ENCODE results near the gene UVRAG. TPM values are rescaled to one million over a fixed set of nuclear protein-coding genes. Genes with fewer than 3 reads are reported as not detected.

Gene UVRAG
- total RNA-seq, 3 donors from 2014 or later (not counting 1 experiment from before 2014, with no cell fraction given) = 39.9 to 52.5 (median 41.4) TPM

DNA sequence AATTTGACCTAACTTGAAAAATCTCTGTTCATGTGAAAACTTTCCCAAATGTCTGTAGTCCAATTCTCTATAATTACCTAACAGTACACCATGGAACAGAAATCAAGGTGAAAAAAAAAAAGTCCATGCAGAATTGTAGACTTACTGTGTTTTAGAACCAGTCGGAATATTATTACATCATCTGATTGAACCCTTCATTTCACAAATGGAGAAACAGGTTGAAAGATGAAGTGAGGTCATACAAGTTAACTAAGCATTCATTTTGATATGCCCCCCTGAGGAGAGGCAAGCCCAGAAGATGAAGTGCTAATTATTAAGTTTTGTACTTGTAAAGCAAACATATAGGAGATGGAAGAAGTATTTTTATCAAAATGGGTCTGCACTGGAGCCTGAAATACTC lies 211.9 kb downstream of the UVRAG start:
- no peak overlapping the region for H3K27ac Mint-ChIP-seq
- Histone ChIP-seq H3K9me3 (ENCODE audit: control insufficient read depth, insufficient read depth, low read length) (no peaks in the 10 kb centered on the region), H3K4me3 (ENCODE audit: low read length) (no peak overlapping the region), H3K27me3 (ENCODE audit: control insufficient read depth, insufficient read depth, low read length) (no peaks in the 10 kb centered on the region), H3K4me1 (ENCODE audit: control insufficient read depth, insufficient read depth, low read length) (no peaks in the 10 kb centered on the region), H3K36me3 (ENCODE audit: control insufficient read depth, insufficient read depth, low read length) (no peaks in the 10 kb centered on the region), H3K27ac (ENCODE audit: low read length) (no peak overlapping the region)
- H3K27me3 Mint-ChIP-seq (ENCODE audit: low read depth in 2 of 2) = no peaks in the 10 kb centered on the region
- H3K4me3 Mint-ChIP-seq = no peak overlapping the region
- no peaks in the 10 kb centered on the region for H3K36me3 Mint-ChIP-seq
- intact Hi-C loops (cut with micrococcal nuclease) = no loop called here
- DNase-seq (no peak), ATAC-seq (no peak)
- H3K4me1 Mint-ChIP-seq = peaks cover 27% of the 10 kb centered on the region in 2 donors
- TF ChIP-seq, protein P1, sequence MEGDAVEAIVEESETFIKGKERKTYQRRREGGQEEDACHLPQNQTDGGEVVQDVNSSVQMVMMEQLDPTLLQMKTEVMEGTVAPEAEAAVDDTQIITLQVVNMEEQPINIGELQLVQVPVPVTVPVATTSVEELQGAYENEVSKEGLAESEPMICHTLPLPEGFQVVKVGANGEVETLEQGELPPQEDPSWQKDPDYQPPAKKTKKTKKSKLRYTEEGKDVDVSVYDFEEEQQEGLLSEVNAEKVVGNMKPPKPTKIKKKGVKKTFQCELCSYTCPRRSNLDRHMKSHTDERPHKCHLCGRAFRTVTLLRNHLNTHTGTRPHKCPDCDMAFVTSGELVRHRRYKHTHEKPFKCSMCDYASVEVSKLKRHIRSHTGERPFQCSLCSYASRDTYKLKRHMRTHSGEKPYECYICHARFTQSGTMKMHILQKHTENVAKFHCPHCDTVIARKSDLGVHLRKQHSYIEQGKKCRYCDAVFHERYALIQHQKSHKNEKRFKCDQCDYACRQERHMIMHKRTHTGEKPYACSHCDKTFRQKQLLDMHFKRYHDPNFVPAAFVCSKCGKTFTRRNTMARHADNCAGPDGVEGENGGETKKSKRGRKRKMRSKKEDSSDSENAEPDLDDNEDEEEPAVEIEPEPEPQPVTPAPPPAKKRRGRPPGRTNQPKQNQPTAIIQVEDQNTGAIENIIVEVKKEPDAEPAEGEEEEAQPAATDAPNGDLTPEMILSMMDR (IDR thresholded peaks at IDR 0.05) = no peak
- no CpG with 5 or more reads among the region's 1 CpG for WGBS (ENCODE audit: insufficient coverage)
- H3K9me3 Mint-ChIP-seq = no peaks in the 10 kb centered on the region

DNA sequence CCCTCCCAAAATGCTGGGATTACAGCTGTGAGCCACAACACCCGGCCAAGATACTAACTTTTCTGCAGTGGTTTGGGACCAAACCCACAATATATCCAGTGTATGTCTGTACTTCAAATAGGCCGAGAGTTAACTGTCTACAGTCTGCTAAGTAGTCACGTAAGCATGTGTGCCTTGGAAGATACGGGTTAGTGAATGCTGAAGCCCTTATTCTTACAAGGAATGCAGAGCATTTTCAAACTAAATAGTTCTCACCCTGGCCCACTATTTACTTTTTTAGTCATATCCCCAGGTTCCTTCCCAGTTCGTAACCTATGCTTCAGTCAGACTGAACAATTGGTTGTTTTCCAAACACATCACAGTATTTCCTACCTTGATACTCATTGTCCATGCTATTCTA lies 215.3 kb downstream of the UVRAG start:
- Histone ChIP-seq H3K27ac (ENCODE audit: low read length) (no peak overlapping the region), H3K27me3 (ENCODE audit: control insufficient read depth, insufficient read depth, low read length) (no peaks in the 10 kb centered on the region), H3K36me3 (ENCODE audit: control insufficient read depth, insufficient read depth, low read length) (no peaks in the 10 kb centered on the region), H3K9me3 (ENCODE audit: control insufficient read depth, insufficient read depth, low read length) (no peaks in the 10 kb centered on the region), H3K4me1 (ENCODE audit: control insufficient read depth, insufficient read depth, low read length) (no peaks in the 10 kb centered on the region), H3K4me3 (ENCODE audit: low read length) (no peak overlapping the region)
- DNase-seq = no peak
- Mint-ChIP-seq H3K9me3 (no peaks in the 10 kb centered on the region), H3K27ac (no peak overlapping the region), H3K36me3 (no peaks in the 10 kb centered on the region), H3K4me1 (peaks cover 10 to 19% of the 10 kb centered on the region in 2 donors), H3K27me3 (ENCODE audit: low read depth in 2 of 2) (no peaks in the 10 kb centered on the region), H3K4me3 (no peak overlapping the region)
- TF ChIP-seq, protein P1 (IDR thresholded peaks at IDR 0.05) = no peak
- intact Hi-C loops (cut with micrococcal nuclease) = no loop called here
- 94% methylated on average over 5 of the region's 5 CpGs for WGBS (ENCODE audit: insufficient coverage)
- no peak for ATAC-seq

DNA sequence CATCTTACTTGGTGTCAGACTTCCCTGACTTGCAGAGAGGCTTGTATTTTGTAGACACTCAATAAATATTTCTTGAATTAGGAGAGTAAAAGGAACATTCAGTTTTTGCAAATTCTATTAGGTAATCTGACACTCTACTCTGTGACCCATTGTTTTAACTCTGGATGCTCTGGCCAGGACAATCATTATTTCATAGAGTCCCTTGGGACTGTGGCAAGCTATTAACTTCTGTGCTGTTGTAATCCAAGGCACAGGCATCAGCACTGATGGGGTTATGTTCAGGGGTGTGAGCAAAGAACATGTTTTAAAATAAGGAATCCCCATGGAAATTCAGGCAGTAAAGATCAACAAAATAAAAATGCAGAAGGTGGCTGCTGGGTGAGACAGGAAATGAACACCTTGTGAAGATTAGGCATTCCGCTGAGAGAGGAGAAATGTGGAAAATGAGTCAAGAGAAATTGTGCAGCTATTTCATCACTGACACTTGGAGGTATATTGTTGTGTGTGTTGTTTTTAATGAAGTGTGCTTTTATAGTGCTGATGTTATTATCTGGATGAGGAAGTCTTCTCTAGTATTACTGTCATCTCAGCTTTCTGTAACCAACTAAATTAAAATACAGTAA lies 216.1 kb downstream of the UVRAG start:
- ATAC-seq = no peak
- WGBS (ENCODE audit: insufficient coverage) = 95% methylated on average over 1 of the region's 1 CpG
- H3K27ac ChIP-seq (ENCODE audit: low read length) = no peak overlapping the region

More for the DNA sequence above, 216.1 kb downstream of the UVRAG start:
- Histone ChIP-seq H3K4me1 (ENCODE audit: control insufficient read depth, insufficient read depth, low read length) (no peaks in the 10 kb centered on the region), H3K27me3 (ENCODE audit: control insufficient read depth, insufficient read depth, low read length) (no peaks in the 10 kb centered on the region), H3K9me3 (ENCODE audit: control insufficient read depth, insufficient read depth, low read length) (no peaks in the 10 kb centered on the region), H3K36me3 (ENCODE audit: control insufficient read depth, insufficient read depth, low read length) (no peaks in the 10 kb centered on the region), H3K4me3 (ENCODE audit: low read length) (no peak overlapping the region)
- no peak overlapping the region for H3K27ac Mint-ChIP-seq
- TF ChIP-seq, protein P1 (IDR thresholded peaks at IDR 0.05) = no peak
- peaks cover 10 to 19% of the 10 kb centered on the region in 2 donors for H3K4me1 Mint-ChIP-seq
- no peaks in the 10 kb centered on the region for H3K36me3 Mint-ChIP-seq
- H3K27me3 Mint-ChIP-seq (ENCODE audit: low read depth in 2 of 2) = no peaks in the 10 kb centered on the region
- no peaks in the 10 kb centered on the region for H3K9me3 Mint-ChIP-seq
- no peak overlapping the region for H3K4me3 Mint-ChIP-seq
- DNase-seq = no peak
- intact Hi-C loops (cut with micrococcal nuclease) = no loop called here

Data from natural killer cell (primary cell).